HG03066 (cell line): Measurements from ENCODE around the gene ROPN1L.
"Not testable (repeated sequence)": the region's sequence is repeated elsewhere in the genome, so short reads cannot be mapped to it uniquely, and the experiment has no call there.

ENCODE experiments used
- ATAC-seq: cut with Tn5 transposase; IDR thresholded peaks from one replicate; pipeline ENCODE4 v1.9.1; 2021; ENCODE audit warnings: low read depth; ENCODE audit not compliant: unreplicated experiment

ROPN1L gene

GRCh38 chr5:10497554-10497953 is 55.9 kb downstream of the ROPN1L start:
- ATAC-seq, result no peak

- no peak for ATAC-seq
Observed at GRCh38 chr5:10498350-10498749, 56.7 kb downstream of the ROPN1L start.

DNA sequence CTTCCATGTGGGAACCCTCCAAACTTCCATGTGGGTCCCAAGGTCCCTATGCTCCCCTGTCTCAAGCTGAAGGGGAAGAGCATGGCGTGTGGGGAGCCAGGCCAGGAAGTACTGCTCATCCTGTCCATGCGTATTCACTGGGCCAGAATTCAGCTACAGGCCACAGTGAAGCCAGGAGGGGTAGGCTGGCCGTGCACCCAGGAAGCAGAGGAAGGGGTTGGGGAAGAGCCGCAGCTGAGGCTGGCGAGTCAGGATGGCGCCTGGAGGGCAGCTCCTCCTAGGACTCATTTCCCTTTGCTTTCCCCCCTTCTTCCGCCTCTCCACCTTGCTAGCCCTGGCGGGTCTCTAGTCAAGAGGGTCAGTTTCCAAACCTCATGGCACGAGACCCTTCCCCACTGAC is 57.4 kb downstream of the ROPN1L start:
- ATAC-seq, result no peak

DNA sequence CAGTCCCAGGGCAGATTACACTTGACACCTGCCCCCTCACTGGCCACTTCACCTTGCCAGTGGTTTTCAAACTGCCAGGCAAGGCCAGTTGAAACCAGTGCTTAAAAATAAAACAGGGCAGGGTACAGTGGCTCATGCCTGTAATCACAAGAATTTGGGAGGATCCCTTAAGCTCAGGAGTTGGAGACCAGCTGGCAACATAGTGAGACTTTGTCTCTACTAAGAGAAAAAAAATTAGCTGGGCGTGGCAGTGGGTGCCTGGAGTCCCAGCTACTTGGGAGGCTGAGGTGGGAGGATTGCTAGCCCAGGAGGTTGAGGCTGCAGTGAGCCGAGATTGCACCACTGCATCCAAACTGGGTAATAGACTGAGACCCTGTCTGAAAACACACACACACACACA is 58.1 kb downstream of the ROPN1L start:
- ATAC-seq, result no peak

GRCh38 chr5:10500669-10501068 is 59.0 kb downstream of the ROPN1L start:
- ATAC-seq, result no peak

- no peak for ATAC-seq
Observed at GRCh38 chr5:10501554-10502075, 59.9 kb downstream of the ROPN1L start.

DNA sequence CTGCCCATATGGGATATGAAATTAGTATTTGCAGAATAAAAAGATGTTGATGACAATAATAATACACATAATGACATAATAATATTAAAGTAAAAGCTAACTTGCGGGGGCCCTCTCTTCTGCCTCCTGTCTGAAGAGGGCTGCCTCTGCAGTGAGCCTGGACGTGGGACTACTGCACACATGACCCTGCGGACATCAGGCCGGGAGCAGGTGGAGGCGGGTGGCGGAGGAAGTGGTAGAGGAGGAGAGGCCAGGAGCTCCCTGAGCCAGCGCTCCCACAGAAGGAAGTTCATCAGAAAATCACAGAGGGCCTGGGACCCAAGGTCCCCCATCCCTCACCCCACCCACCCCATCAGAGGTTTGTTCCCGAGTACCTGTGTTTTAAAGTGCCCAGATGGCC is 60.5 kb downstream of the ROPN1L start:
- no peak for ATAC-seq

DNA sequence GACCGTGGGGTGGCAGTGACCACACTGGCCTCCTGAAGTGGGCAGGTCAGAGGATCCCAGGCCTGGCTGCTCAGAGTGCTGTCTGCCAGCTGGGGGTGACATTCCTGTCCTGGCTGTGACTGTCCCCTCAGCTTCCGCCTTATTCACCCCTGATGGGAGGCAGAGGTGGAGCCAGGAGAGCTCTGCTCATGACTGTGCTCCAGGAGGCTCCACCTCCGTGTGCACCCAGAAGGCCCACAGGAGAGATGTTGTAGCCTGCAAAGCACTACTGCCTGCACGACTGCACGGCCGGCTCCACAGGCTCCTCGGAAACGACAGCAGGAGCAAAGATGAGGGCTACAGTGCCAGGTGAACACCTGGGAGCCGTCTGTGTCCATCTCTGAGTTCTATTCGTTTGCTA is 60.9 kb downstream of the ROPN1L start:
- ATAC-seq, result no peak

DNA sequence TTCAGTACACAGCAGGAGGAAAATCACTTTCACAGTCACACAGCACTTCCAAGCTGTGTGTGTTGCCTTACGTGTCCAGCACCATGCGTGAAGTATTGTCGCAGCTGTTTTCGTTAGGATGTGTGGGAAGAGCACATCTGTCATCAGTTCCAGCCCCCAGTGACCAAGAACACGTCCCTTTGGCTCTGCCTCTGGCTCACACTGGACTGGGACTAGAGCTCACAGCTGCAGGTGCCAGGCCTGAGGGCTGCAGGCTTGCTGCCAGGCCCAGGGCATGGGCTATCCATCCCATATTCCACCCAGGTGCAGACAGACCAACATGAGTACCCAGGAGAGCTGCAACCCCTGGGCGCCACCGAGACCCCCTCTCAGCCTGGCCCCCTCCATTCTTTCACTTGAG is 61.6 kb downstream of the ROPN1L start:
- ATAC-seq, result no peak

DNA sequence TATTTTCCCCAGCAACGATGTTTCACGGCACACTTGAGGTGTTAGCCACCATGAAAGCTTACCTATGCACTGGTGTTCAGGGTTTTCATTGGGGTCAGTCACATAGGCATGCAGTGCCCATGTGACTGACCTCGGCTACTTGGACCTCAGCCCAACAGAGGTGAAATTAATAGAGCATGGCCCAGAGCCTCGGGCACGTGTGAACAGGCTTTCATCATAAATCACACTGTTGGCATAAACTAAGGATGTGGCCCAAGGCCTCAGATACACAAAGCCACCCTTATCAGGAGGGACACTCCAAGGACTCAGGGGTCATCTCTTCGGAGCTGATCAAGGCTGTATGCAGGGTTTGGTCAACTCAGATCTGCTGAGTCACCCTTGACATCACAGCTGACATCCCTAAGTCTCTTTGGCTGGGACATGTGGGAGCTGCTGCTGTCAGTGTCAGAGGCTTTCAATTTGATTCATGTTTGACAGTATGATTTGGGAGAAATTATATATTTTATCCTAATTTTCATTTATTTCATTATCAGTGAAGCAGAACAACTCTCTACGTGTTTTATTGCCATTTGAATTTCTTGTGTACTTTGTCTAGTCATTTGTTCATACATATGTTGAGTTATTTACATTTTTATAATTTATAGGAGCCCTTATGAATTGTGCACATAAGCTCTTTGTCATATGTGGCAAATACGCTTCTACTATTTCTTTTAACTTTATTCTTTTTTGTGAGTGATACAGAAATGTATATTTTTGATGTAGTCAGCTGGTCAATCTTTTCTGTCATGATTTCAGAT is 62.5 kb downstream of the ROPN1L start:
- ATAC-seq, result no peak

GRCh38 chr5:10505517-10506095 is 63.9 kb downstream of the ROPN1L start:
- ATAC-seq, result peak; percentile 81

- ATAC-seq, result no peak
Observed at GRCh38 chr5:10506535-10506934, 64.9 kb downstream of the ROPN1L start.

- ATAC-seq, result no peak
Observed at GRCh38 chr5:10507575-10508096, 66.0 kb downstream of the ROPN1L start.

GRCh38 chr5:10509575-10509974 is 67.9 kb downstream of the ROPN1L start:
- ATAC-seq, result no peak

GRCh38 chr5:10511741-10512640 is 70.3 kb downstream of the ROPN1L start:
- ATAC-seq, result no peak

GRCh38 chr5:10513501-10514442 is 72.1 kb downstream of the ROPN1L start:
- no peak for ATAC-seq

GRCh38 chr5:10514572-10514971 is 72.9 kb downstream of the ROPN1L start:
- ATAC-seq, result not testable (repeated sequence)
